T-helper 2 cell treated with Interferon-gamma antibody and Interleukin-4, amounts not matched to agents 100 ng/mL and 5 ng/mL, for 36 hours (primary cell): Measurements from ENCODE around the gene ME3. TPM values are rescaled to one million over a fixed set of nuclear protein-coding genes. Genes with fewer than 3 reads are reported as not detected.

Experiments used
- intact Hi-C: fragments of 100-400 bp; cut with micrococcal nuclease; formaldehyde crosslinking; loops from one replicate; pipeline ENCODE4 v1.15.1; 2023
- total RNA-seq: library from RNA; stranded (reverse); gene quantifications from 2 replicates; pipeline ENCODE4 v1.2.3, GENCODE V29; 2022

ME3 gene
- total RNA-seq, 1 donor from 2014 or later: 0.95 TPM

DNA sequence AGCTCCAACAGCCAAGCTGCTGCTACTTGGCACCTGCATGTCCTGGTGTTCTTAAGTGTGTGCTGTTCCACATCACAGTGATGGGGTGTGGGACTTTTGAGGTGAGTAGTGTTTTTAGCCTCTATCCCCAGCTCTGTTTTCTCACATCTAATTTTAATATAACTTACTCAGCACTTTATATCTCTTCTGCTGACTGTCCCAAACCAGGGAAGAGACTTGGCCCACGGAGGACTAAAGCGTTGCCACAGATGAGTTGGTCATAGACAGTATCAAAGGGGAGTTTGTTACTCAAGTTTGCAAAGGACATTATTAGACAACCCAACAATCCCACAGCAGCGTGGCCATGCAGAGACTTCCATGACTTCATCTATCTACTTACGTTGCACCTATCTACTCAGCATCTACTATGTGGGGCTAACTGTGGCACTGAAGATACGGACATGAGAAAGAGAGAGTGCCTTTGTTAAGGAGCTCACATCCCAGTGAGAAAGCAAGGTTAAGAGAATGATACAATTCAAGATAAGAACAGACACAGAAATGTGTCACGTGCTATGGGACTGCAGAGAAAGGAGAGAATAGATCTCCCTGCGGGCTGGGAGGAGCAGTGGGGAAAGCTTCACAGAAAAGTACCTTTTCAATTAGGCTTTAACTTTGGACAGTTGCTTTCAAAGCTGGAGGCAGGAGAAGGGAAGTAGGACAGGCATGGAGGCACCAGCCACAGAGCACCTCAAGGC, 82.4 kb downstream of the ME3 start:
- intact Hi-C loops: loop anchor here (5.0 kb wide), 1 partner anchor 838 kb away; no protein-coding TSS in a partner anchor

DNA sequence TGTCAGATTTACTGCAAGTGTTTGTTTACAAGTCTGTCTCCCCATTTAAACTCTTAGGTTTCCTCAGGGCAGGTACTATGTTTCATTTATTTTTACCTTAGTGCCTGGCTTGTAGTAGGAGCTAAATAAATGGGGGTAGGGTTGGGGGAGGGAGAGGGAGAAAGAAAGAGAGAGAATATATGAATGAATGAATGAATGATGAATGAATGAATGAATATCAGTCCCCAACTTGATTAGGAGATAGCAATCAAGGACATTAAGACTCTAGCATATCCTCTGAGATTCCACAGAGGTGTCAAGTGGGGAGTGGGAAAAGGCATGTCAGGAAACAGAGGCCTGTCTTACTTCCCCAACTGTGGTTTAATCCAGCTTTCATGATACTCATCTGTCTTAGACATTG, 83.2 kb downstream of the ME3 start:
- intact Hi-C loops: no loop called here

DNA sequence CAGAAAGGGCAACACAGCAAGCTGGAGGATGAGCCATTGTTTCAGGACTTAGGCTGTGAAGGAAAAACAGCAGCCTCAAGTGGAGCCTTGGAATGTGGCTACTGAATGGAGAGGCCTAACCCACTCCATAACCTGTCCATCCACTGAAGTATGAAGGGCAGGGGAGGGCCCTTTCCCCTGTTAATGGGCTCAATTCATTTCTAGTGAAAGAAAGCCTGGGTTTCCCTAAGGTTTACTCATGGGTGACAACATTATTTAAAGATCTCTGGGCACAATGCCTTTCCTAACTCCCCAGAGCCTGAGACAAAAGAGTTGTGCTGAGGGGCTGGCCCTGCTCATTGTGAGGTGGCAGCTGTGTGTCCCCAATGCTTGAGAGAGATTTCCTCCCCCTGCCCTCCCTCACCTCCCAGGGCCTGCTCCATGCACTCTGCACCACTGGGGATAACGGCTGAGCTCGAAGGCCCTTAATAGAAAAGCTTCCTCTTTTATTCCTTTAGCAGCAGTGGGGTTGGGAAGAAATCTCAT, 83.8 kb downstream of the ME3 start:
- intact Hi-C loops: no loop called here

DNA sequence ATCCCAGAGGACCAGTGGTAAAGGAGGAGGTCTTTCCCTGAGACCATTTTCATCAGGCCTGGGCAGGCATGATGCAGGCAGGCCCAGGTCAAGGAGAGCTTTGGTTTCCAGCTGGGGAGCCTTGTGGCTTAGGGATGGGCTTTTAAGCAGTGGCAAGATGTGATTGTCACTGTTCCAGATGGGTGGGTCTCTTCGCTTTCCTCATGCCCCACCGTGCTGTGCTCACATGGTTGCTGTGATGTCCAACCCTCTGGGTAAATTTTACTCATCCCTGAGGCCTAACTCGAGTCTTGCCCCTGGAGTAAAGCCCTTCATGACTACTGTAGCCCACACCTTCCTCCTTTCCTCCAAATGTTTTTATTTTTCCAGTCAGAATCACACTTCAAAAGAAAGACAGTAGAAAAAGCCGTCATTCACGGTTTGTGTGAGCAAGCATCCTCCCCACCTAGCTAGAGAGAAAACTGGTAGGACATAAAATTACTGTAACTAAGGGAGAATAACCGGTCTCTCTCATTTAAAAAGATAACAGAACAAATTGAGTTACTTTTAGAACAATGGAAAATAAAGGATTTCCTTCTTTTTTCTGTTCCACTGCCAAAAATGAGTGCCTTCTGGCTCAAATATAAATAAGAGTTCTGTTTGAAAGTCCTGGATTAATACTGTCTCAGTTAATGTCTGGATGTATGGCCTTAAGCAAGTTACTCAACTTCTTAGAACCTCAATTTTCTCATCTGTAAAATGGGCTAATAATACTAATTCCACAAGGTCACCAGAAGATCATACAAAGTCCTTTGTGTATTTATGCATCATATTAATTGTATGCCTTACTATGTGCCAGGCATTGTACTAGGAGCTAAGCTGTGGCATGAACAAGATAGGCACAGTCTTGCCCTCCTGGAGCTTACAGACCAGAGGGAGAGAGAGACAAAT, 84.9 kb downstream of the ME3 start:
- intact Hi-C loops: no loop called here

DNA sequence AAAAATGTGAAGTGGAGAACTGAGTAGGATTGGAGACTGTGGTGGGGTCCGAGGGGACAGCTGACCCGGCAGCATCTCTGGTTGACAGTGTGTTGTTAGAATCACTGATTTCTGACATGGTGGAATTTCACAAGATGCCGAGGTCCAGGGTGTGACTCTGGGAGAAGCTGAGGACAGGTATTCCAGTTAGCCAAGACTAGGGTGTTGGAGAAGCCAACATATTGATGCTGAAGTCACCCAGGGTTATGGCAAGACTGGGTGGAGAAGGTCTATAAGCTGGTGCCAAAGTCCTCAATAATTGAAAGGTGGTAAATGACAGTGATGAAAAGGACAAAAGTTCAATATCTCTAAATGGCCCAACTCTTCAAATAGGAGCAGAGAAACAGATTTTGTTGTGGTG, 86.1 kb downstream of the ME3 start:
- intact Hi-C loops: no loop called here

DNA sequence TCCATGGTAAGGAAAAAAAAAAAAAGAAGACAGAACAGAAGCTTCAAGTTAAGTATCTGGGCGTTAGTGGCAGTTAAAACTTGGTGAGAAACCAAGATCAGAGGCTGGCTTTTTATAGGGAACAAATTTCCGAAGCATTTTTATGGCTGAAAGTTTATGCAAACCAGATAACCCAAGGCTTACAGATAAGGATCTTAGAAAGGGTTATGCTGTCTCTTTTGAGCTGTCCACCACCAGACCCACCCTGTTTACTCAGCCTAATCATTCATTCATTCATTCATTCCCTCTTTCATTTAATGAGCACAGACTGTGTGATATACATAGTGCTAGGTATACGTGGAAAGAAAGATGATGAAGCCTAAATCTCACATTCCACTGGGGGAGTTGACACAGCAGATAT, 89.5 kb downstream of the ME3 start:
- intact Hi-C loops: no loop called here

DNA sequence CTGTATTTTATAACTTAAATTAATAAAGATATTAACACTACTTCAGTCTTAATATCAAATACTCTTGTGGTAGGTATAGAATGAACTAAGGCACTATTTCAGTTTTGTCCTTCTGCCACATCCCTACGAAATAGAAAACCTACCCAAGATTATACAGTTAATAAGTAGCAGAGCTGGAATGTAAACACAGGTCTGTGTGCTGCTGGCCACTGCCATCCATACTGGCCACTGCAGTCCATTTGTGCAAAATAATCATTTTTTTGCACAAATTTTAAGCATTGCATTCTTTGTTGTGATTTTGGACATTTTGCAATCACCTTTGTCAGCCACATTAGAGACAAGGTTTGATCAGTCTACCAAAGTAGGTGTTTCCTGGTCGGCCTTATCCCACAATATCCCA, 91.9 kb downstream of the ME3 start:
- intact Hi-C loops: no loop called here

DNA sequence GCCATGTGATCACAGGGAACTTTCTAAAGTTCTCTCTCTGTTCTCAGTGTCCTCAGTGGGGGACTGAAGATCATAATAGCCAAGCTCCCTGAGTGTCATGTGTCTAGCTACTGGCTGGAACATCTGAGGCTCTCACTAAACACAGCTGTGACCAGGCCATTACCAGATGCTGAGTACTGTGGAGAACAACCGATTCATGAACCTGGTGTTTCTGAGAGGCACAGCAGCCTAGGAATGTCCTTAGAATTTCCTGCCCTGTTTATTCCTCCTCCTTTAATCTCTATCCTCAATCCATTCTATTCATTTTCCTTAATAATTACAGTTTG, 93.0 kb downstream of the ME3 start:
- intact Hi-C loops: no loop called here

DNA sequence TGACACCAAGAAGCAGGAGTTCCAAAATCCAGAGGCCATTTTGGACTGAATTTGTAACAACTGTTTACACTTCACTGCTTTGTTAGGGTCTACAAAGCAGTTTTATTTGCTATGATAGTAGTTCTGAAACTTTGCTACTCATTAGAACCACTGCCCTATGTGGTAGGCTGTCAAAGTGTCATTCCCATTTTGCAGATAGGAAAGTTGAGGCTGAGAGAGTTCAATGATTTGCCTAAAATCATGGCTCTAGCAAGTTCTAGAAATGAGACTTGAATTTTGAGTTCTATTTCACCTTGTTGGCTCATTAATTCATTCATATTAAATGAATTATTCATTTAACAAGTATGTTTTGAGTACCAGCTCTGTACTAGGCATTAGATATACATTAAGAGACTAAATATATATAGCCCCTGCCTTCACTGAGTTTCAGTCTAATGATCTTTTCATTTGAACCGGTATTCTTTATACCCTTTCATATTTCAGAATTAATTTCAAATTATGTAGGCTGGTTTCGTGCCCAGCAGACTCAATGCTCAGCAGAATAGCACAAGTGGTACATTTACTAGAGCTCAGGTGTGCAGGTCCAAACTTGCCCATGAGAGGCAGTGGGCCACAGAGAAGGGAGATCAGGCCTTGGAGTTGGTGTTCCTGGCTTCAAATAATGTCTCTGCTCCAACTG, 93.5 kb downstream of the ME3 start:
- intact Hi-C loops: no loop called here

DNA sequence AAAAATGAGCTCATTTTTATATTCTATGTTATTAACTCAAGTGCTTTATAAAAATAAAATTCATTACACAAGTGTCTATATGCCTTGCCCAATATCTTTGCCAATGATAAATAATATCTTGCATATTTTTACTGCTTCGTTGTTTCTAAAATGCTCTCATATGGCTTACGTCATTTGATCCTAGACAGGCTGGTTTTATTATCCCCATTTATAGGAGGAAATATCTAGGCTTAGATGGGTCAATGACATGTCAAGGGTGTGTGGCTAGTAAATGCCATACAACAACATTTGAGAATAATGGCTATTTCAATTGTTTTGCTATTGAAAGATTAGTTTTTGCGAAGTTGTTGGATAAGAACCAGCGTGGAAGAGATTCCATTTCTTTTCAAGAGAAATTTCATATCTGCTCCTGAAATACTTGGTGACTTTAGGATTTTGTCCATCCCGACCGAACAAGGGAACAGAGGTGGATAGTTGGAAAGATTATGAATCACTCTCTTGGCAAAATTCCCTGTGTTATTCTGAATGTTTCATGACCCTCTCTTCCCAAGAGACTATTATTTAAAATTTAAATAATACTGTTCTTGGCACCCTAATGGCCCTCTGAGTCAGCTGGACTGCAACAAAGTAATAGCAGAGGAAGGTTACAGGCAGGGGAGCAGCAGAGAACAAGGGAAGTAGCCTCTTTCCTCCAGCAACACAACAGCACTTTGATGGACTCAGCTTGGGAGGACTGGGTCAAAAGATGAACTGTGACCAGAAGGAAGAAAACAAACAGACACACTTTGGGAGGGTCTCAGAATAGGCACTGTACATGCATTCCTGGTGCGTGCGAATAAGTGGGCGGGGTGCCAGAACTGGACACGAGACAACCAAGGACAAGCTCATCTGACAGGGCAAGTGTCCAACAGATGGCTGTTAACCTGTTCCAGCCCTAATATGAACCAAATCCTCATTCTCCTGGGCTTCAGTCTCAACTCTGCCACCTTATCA, 94.5 kb downstream of the ME3 start:
- intact Hi-C loops: no loop called here

DNA sequence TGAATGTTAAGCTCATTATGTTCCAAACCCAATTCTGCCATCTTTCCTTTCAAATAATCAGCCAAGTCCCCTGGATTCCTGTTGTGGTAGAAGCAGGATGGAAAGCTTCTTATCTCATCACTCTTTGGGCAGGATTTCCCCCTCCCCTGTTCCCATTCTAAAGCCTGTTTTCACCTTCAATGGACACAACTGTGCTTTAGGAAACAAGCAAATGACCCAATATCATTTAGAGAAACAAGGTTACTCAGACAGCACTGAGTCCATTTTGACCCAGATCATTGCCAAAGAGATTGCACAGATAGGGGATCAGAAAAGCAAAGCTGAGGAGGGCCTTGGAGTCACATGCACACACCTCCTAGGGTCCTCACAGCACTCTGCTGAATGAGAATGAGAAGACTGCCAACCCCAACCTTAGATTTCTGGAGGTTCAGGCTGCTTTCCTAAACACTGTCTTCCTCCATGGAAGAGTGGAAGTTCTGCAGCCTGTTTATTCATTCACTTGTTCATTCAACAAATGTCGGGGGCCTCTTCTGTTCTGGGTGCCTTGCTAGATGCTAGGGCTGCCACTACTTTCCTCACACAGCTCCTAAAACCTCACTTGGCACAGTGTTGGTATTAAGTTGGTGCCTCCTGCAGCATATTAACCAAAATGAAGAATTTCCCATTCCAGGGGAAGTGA, 95.3 kb downstream of the ME3 start:
- intact Hi-C loops: no loop called here

DNA sequence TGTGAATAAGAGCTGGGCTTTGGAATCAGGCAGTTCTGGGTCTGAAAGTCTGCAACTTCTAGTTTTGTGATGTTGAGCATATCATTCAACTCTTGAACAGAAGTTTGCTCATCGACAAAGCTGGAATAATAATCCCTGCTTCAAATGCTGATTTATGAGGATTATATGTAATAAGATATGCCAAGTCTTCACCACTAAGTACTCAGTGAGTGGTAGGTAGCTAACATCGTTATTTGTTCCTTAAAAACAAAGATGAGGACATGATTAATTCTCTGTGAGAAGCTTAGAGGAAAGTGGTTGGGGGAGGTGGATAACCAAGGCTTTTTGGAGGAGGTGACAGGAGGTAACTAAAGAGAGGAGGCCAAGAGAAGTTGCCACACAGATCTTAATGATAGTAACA, 96.5 kb downstream of the ME3 start:
- intact Hi-C loops: no loop called here

DNA sequence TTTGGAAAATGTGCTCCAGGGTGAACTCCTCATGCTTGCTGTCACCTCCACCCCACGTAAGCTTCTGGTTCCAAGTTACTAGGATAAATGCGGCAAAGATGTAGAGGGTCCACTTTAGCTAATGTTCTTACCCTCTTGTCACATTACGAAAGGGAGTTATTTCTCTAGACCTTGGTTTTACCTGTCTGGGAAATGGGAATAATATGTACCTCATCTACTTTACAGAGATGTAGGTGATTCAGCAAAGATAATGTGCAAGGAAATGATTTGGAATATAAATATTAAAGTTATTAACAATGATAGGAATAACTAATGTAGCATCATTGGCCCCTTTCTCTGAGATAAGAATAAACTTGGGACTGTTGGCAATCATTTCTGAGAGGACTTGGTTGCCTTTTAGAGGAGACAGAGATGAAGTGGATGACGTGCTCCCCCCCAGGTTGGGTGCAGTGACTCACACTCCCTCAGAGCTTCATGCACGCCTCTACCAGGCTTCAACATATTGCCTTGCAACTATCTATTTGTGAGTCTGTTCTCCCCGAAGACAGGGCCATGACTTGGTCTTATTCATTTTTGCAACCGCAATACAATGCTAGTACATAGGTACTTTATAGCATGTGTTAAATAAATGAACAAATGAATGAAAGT, 97.1 kb downstream of the ME3 start:
- intact Hi-C loops: no loop called here

DNA sequence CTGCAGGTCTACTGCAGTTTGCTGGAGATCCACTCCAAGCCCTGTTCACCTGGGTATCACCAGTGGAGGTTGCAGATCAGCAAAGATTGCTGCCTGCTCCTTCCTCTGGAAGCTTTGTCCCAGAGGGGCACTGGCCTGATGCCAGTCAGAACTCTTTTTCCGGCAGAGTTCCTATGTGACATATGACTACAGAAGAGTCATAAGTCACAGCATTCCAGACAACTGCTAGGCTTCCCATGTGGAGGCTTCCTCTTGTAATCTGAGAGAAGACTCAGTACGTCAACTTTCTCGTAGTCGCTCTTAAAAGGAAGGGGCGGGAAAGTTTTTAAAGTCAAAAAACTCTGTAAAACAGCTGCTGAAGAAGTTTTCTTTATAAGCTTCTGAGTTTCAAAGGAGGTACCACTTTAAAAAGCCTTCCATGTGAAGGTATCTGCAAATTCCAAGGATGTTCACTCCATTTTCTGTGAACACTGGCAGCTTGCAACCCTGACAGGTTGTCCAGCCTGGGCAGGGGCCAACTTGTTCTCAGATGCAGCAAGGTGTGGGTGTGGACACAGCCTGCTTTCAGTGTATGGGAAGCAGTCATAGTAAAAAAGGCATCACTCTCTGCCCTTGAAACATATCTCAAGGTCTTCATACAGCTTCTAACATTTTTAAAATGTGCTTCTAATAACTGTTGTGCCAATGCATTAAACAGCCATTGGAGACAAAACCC, 97.8 kb downstream of the ME3 start:
- intact Hi-C loops: no loop called here

DNA sequence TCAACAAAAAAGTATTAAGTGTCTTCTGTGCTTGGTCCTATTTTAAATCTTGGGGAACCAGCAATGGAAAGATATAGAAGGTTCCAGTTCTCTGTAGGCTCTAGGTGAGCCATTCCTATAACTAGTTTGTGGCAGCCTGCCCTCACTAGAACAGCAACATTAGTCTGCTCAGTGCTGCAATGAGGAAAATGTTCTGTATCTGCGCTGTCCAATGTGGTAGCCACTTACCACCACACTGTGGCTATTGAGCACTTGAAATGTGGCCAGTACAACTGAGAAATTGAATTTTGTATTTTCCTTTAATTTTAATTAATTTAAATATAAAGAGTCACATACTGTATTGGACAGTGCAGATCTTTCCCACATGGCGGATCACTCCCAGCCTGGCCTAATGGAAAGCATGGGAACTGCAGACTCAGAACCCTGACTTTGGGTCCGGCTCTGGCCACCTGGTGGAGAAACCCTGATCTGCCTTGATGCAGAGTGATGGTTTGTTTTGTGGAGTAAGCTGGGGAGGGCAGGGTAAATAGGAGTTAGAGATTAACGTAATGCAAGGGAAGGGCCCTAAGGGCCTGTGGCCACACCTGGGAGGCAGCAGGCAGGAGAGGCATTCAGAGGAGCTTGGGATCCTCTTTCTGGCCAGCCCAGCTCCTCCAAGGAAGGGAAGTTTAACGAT, 101.0 kb downstream of the ME3 start:
- intact Hi-C loops: no loop called here

DNA sequence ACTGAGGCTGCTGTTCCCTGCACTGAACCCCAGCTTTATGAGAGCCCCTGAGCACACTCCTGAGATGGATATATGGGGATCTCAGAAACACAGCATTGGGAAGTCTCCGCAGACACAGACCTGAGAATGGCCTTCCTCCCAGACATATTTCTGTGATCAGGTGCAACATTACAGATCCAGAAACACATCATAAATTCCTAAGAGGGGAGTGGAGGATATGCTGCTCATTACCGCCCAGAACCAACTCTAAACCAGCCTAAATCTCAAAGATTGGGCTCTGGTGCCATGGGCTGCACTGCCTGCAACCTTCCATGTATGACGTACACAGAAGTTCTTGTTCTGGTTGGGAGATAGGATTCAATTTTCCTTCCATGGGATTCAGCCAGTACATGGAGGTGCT, 102.0 kb downstream of the ME3 start:
- intact Hi-C loops: no loop called here

DNA sequence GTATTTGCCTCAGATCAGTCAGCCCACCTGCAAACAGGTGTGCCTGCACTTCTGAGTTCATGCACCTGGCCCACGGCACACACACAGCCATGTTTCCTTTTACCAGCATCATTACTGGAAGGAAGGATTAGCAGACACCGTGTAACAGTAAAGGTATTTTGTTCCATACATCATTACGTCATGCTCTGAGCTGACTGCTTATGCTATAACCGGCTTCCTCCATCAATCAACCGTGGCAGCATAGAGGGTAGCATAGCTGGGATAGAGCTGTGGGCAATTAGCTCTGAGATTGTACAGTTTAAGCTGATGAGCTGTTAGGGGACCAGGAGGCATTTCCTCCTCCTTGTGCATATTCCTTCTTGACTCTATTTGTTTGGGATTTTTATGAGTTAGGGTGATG, 102.4 kb downstream of the ME3 start:
- intact Hi-C loops: no loop called here

DNA sequence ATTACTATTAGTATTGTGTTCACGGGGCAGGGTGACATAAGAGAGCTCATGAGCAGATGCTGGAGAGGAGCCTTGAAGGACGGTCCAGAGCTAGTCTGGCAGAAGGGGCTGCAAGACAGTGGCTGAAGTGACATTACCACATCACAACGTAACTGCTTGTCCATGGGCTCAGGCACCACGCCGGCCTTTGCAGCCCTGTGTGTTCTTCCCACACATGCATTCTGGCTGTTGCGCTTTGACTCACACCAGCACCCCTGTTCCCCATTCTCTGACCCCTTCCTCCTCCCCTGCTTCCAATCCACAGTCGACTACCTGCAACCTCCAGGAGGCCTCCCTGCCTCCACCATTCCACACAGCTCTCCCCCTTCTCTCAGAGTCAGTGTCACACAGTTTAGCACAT, 103.3 kb downstream of the ME3 start:
- intact Hi-C loops: no loop called here
